ENCODE data around the gene WDR88. TPM values are rescaled to one million over a fixed set of nuclear protein-coding genes. Genes with fewer than 3 reads are reported as not detected.

Gene WDR88
- total and polyA plus RNA-seq, 2 of the 8 experiments (the other 6 are each of a cell fraction or from before 2014, with no cell fraction given): not detected

GRCh38 chr19:33201473-33201872 lies 69.6 kb downstream of the WDR88 start:
- Histone ChIP-seq H4K8ac (ENCODE audit: extremely low read depth, insufficient read depth, low read length) (no peak overlapping the region), H3K4ac (replicated peaks; ENCODE audit: insufficient read length, low read depth, low read length) (no peak overlapping the region), H3K23ac (ENCODE audit: insufficient read length) (no peak overlapping the region), H3K79me1 (ENCODE audit: low read depth, low read length) (peaks cover 3% of the 10 kb centered on the region; the same call in 1 of the 2 replicates), H3K9ac (replicated peaks in 1 of 4; ENCODE audit: extremely low read depth in 1 of 4, low read depth in 3 of 4, low read length in 3 of 4) (no peak overlapping the region), H2AFZ (ENCODE audit: low read length) (no peak overlapping the region), H3K4me1 (replicated peaks in 1 of 4; ENCODE audit: control insufficient read depth in 3 of 4, insufficient read depth in 4 of 4, low read length in 3 of 4) (no peaks in the 10 kb centered on the region), H3K4me2 (ENCODE audit: insufficient read depth in 1 of 2, low read depth in 2 of 2, low read length in 2 of 2) (no peak overlapping the region), H2BK12ac (ENCODE audit: low read depth, low read length) (no peak overlapping the region), H3K56ac (replicated peaks; ENCODE audit: insufficient read length, low read depth, low read length) (no peak overlapping the region), H2BK120ac (replicated peaks; ENCODE audit: low read depth, low read length) (no peak overlapping the region), H3K27ac (ENCODE audit: low read depth, low read length) (no peak overlapping the region), H3K79me2 (ENCODE audit: control insufficient read depth in 1 of 2, insufficient read depth in 2 of 2, low read length in 2 of 2) (no peaks in the 10 kb centered on the region), H3K23me2 (ENCODE audit: low read depth, low read length) (no peaks in the 10 kb centered on the region), H3K4me3 (ENCODE audit: extremely low read depth in 1 of 4, insufficient read depth in 2 of 4, low read depth in 3 of 4, low read length in 4 of 4) (no peak overlapping the region), H4K20me1 (replicated peaks in 1 of 2; ENCODE audit: control insufficient read depth in 1 of 2, insufficient read depth in 2 of 2, low read length in 2 of 2) (peaks cover 4 to 11% of the 10 kb centered on the region in 2 experiments), H4K5ac (ENCODE audit: insufficient read length, low read depth, low read length) (no peak overlapping the region), H2BK5ac (ENCODE audit: low read depth, low read length) (no peak overlapping the region), H3K14ac (ENCODE audit: insufficient read length) (no peak overlapping the region), H4K91ac (replicated peaks; ENCODE audit: insufficient read length, low read length) (no peak overlapping the region), H2BK15ac (ENCODE audit: low read length) (no peak overlapping the region), H3K27me3 (replicated peaks in 1 of 4; ENCODE audit: control insufficient read depth in 3 of 4, extremely low read depth in 1 of 4, insufficient read depth in 3 of 4, low read length in 3 of 4) (no peaks in the 10 kb centered on the region), H3K9me3 (ENCODE audit: insufficient read depth in 2 of 2, low read depth in 1 of 2, low read length in 1 of 2) (no peaks in the 10 kb centered on the region), H2BK20ac (ENCODE audit: low read length) (no peak overlapping the region), H2AK5ac (ENCODE audit: low read depth, low read length) (no peak overlapping the region), H3K18ac (ENCODE audit: extremely low read depth, low read length) (no peak overlapping the region), H3K36me3 (ENCODE audit: control insufficient read depth in 2 of 4, insufficient read depth in 4 of 4, low read length in 3 of 4) (peaks cover 0 to 22% (median 2%) of the 10 kb centered on the region in 4 experiments; a peak in 4 of 8 replicates)
- POLR2A ChIA-PET (ENCODE audit: partially characterized antibody): no interaction called here
- 92% methylated on average over 6 of the region's 6 CpGs; no CpG with 5 or more reads in 1 of the 2 experiments for WGBS, 2 experiments (ENCODE audit: extremely low coverage in 1 of 2, insufficient coverage in 1 of 2, insufficient read length in 1 of 2, insufficient replicate concordance in 2 of 2, low coverage in 1 of 2, low lambda C conversion rate in 2 of 2, missing lambda C conversion rate in 1 of 2)
- DNase-seq (ENCODE audit: low read depth in 1 of 2, low spot score in 2 of 2) (no peak), FAIRE-seq (no peak)
- CTCF ChIA-PET (ENCODE audit: partially characterized antibody): interaction anchor here (0.9 to 1.4 kb wide), 4 partner anchors 10 to 30 kb away, joined by 3 to 4 read pairs (median 4); no protein-coding TSS in a partner anchor

Data from H1 (cell line).